Astrocyte of the spinal cord (primary cell): ENCODE data around the gene PIBF1.

ENCODE experiments used
- DNase-seq: peaks from one replicate; pipeline ENCODE4 v3.0.0; 2011; ENCODE audit warnings: low read depth, low spot score
- H3K4me3 ChIP-seq: 2 replicates; pipeline ENCODE4 v1.5.1; 2011; ENCODE audit warnings: low read depth, mild to moderate bottlenecking, low read length, moderate library complexity
- in situ Hi-C: cut with HindIII; loops from 2 replicates; pipeline ENCODE4 v1.10.0; 2017; ENCODE audit warnings: low sequenced_read_pairs
- TF ChIP-seq, protein P1 (sequence below): IDR thresholded peaks from 2 replicates; pipeline ENCODE4 v1.5.1; 2012; ENCODE audit warnings: low read depth, mild to moderate bottlenecking, low read length, inconsistent platforms

The PIBF1 gene

GRCh38 chr13:72963762-72964161, 181.8 kb downstream of the PIBF1 start:
- in situ Hi-C loops, result no loop called here
- TF ChIP-seq, protein P1, sequence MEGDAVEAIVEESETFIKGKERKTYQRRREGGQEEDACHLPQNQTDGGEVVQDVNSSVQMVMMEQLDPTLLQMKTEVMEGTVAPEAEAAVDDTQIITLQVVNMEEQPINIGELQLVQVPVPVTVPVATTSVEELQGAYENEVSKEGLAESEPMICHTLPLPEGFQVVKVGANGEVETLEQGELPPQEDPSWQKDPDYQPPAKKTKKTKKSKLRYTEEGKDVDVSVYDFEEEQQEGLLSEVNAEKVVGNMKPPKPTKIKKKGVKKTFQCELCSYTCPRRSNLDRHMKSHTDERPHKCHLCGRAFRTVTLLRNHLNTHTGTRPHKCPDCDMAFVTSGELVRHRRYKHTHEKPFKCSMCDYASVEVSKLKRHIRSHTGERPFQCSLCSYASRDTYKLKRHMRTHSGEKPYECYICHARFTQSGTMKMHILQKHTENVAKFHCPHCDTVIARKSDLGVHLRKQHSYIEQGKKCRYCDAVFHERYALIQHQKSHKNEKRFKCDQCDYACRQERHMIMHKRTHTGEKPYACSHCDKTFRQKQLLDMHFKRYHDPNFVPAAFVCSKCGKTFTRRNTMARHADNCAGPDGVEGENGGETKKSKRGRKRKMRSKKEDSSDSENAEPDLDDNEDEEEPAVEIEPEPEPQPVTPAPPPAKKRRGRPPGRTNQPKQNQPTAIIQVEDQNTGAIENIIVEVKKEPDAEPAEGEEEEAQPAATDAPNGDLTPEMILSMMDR, result no peak
- H3K4me3 ChIP-seq, result no peak overlapping the region
- DNase-seq, result no peak

- no peak for DNase-seq
- TF ChIP-seq, protein P1, result no peak
- H3K4me3 ChIP-seq, result no peak overlapping the region
- in situ Hi-C loops, result no loop called here
Observed at GRCh38 chr13:72970301-72970880, 188.5 kb downstream of the PIBF1 start.

DNA sequence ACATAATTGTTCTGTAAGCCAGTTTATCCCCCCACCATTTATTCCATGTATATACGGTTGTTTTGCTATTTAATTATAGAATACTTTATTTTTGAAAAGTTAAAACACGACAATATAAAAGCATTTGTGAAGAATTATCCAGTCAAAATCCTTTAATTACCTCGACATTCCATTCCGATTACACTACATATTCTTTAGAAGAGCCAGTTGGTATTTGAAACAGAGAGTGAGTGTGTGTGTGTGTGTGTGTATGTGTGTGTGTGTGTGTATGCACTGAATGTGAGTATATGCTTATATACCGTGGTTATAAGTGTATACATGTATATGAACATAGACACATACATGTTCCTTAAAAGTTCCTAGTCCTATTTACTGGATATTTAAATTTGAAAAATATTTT, 189.0 kb downstream of the PIBF1 start:
- H3K4me3 ChIP-seq, result no peak overlapping the region
- in situ Hi-C loops, result no loop called here
- peak; percentile 44 for DNase-seq

DNA sequence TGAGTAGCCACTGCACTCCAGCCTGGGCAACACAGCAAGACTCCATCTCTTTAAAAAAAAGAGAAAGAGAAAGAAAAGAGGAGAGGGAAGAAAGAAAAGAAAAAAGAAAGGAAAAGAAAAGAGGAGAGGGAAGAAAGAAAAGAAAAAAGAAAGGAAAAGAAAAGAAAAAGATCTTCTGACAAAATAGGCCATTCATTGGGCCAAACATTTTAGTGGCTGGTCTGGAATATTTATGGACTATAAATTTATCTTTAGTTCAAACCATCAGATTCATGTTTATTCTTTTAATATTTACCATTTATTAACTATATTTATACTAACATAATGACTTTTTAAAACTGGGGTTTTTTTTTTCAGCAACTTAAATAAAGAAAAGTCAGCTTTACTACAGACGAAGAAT, 191.3 kb downstream of the PIBF1 start:
- DNase-seq, result no peak
- TF ChIP-seq, protein P1, result no peak
- H3K4me3 ChIP-seq, result no peak overlapping the region
- in situ Hi-C loops, result no loop called here

More for the DNA sequence above, 189.0 kb downstream of the PIBF1 start:
- TF ChIP-seq, protein P1, result no peak

DNA sequence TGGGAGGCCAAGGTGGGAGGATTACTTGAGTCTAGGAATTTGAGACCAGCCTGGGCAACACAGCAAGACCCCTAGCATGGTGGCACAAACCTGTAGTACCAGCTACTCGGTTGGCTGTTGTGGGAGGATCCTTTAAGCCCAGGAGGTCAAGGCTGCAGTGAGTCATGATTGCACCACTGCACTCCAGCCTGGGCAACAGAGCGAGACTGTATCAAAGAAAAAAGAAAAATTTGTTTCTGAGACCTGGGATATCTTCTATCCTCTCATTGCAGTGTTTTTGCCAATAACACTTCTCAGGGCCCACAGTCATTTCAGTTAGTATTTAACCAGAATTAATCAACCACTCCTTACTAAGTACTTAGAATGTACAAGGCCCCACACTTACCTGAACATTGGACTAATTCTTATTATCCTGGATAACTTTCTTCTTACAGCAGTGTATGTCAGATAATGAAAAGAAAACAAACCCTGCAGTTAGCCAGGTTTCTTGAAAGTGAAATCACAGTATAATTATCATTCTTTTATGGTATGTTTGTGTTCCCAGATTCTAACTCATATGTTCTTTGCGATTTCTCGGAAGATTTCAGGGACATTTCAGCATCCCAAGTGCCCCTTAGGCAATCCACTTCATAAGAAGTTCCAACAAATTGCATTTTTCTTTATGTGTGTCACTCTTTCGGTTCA, 201.3 kb downstream of the PIBF1 start:
- in situ Hi-C loops, result no loop called here
- peak; percentile 58 for DNase-seq
- no peak overlapping the region for H3K4me3 ChIP-seq
- TF ChIP-seq, protein P1, result no peak

GRCh38 chr13:72985610-72986009, 203.7 kb downstream of the PIBF1 start:
- in situ Hi-C loops, result no loop called here
- no peak overlapping the region for H3K4me3 ChIP-seq
- no peak for DNase-seq
- TF ChIP-seq, protein P1, result no peak
